PC-9 (cell line): ENCODE results near the gene NTSR2. TPM values are rescaled to one million over a fixed set of nuclear protein-coding genes. Genes with fewer than 3 reads are reported as not detected.

Experiments used
- BruUV-seq: library from RNA; stranded (reverse); fragments of 400-500 nt; replicated peaks from 2 replicates; lab custom pipeline; 2021; lab: Mats Ljungman, UMichigan
- CTCF ChIA-PET: fragments of 300-600 bp; sonication (Branson Sonifier 250); formaldehyde crosslinking; loops from one replicate; lab custom pipeline; 2022; ENCODE audit warnings: antibody characterized with exemption; lab: Charles Lee
- POLR2A ChIA-PET: fragments of 300-600 bp; sonication (Branson Sonifier 250); formaldehyde crosslinking; loops from one replicate; lab custom pipeline; 2022; ENCODE audit warnings: antibody characterized with exemption; ENCODE audit not compliant: unreplicated experiment; lab: Charles Lee
- DNase-seq, 2 experiments: peaks; one replicate each; pipeline versions ENCODE4 v3.0.0 to v3.0.0-alpha.2; 2015 to 2022; ENCODE audit warnings: mixed read lengths in 1 of 2
- H2AFZ ChIP-seq: fragments of 200-600 bp; sonication (generic); 2 replicates; pipeline ENCODE4 v1.8.1; 2017; ENCODE audit warnings: antibody characterized with exemption
- H3F3A ChIP-seq: fragments of 200-600 bp; sonication (generic); 2 replicates; pipeline ENCODE4 v1.8.1; 2017; ENCODE audit warnings: antibody characterized with exemption, mild to moderate bottlenecking, low read depth; ENCODE audit not compliant: insufficient read depth
- H3K27ac ChIP-seq: fragments of 200-600 bp; sonication (generic); 2 replicates; pipeline ENCODE4 v1.6.1; 2016; ENCODE audit warnings: mixed run types
- H3K27me3 ChIP-seq: fragments of 200-600 bp; sonication (generic); 2 replicates; pipeline ENCODE4 v1.6.1; 2016; ENCODE audit warnings: low read depth, mixed run types; ENCODE audit not compliant: insufficient read depth
- H3K36me3 ChIP-seq: fragments of 200-600 bp; sonication (generic); 2 replicates; pipeline ENCODE4 v1.6.1; 2016; ENCODE audit warnings: low read depth, mixed run types
- H3K4me1 ChIP-seq: fragments of 200-600 bp; sonication (generic); replicated peaks from 2 replicates; pipeline ENCODE4 v1.6.1; 2016; ENCODE audit warnings: mixed run types; ENCODE audit not compliant: insufficient read depth
- H3K4me2 ChIP-seq: fragments of 200-600 bp; sonication (generic); 2 replicates; pipeline ENCODE4 v1.6.1; 2017; ENCODE audit warnings: mixed run types
- H3K4me3 ChIP-seq: fragments of 200-600 bp; sonication (generic); 2 replicates; pipeline ENCODE4 v1.6.1; 2016; ENCODE audit warnings: mixed run types
- H3K79me2 ChIP-seq: fragments of 200-600 bp; sonication (generic); 2 replicates; pipeline ENCODE4 v1.6.1; 2017; ENCODE audit warnings: low read depth, mixed run types
- H3K9me2 ChIP-seq: fragments of 200-600 bp; sonication (generic); 2 replicates; pipeline ENCODE4 v1.8.1; 2017; ENCODE audit warnings: mild to moderate bottlenecking; ENCODE audit not compliant: insufficient read depth
- H3K9me3 ChIP-seq: fragments of 200-600 bp; sonication (generic); 2 replicates; pipeline ENCODE4 v1.8.1; 2016; ENCODE audit warnings: low read depth; ENCODE audit not compliant: insufficient read depth
- H4K20me1 ChIP-seq: fragments of 200-600 bp; sonication (generic); 2 replicates; pipeline ENCODE4 v1.8.1; 2017; ENCODE audit not compliant: insufficient read depth
- EZH2 ChIP-seq: fragments of 200-600 bp; sonication (generic); IDR thresholded peaks from 2 replicates; pipeline ENCODE4 v1.8.0; 2017; ENCODE audit warnings: antibody characterized with exemption, low read depth
- intact Hi-C: fragments of 100-400 bp; cut with micrococcal nuclease; formaldehyde crosslinking; loops from one replicate; pipeline ENCODE4 v1.10.0; 2022; ENCODE audit not compliant: unreplicated experiment
- total RNA-seq: library from RNA; stranded (reverse); gene quantifications from 2 replicates; pipeline ENCODE4 v1.2.3, GENCODE V29; 2021
- TF ChIP-seq, protein P1 (sequence below): fragments of 200-600 bp; sonication (generic); conservative IDR thresholded peaks from 2 replicates; pipeline ENCODE4 v1.6.1; 2017; ENCODE audit warnings: mixed run types, antibody characterized with exemption, mild to moderate bottlenecking, moderate library complexity

Gene NTSR2
- total RNA-seq, 1 experiment from 2014 or later, result not detected

- Histone ChIP-seq H3K27ac (no peak overlapping the region), H3K9me2 (no peaks in the 10 kb centered on the region), H3K4me2 (peak overlapping the region; percentile 50), H4K20me1 (no peaks in the 10 kb centered on the region), H3F3A (peaks cover 12% of the 10 kb centered on the region), H3K9me3 (no peaks in the 10 kb centered on the region; the same call in 1 of the 2 replicates), H2AFZ (no peak overlapping the region), H3K4me3 (no peak overlapping the region), H3K4me1 (peaks cover 47% of the 10 kb centered on the region), H3K27me3 (peaks cover 18% of the 10 kb centered on the region), H3K79me2 (no peaks in the 10 kb centered on the region), H3K36me3 (no peaks in the 10 kb centered on the region)
- POLR2A ChIA-PET, result no interaction called here
- intact Hi-C loops, result no loop called here
- DNase-seq, result no peak
- TF ChIP-seq, protein P1, sequence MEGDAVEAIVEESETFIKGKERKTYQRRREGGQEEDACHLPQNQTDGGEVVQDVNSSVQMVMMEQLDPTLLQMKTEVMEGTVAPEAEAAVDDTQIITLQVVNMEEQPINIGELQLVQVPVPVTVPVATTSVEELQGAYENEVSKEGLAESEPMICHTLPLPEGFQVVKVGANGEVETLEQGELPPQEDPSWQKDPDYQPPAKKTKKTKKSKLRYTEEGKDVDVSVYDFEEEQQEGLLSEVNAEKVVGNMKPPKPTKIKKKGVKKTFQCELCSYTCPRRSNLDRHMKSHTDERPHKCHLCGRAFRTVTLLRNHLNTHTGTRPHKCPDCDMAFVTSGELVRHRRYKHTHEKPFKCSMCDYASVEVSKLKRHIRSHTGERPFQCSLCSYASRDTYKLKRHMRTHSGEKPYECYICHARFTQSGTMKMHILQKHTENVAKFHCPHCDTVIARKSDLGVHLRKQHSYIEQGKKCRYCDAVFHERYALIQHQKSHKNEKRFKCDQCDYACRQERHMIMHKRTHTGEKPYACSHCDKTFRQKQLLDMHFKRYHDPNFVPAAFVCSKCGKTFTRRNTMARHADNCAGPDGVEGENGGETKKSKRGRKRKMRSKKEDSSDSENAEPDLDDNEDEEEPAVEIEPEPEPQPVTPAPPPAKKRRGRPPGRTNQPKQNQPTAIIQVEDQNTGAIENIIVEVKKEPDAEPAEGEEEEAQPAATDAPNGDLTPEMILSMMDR, result no peak
- no peak for TF ChIP-seq EZH2
- no TSS peak for BruUV-seq
- CTCF ChIA-PET, result interaction anchor here (0.6 kb wide), 2 partner anchors 117 to 184 kb away, joined by 4 to 5 read pairs; no protein-coding TSS in a partner anchor
Observed at GRCh38 chr2:11665028-11665427, 5.0 kb downstream of the NTSR2 start.

DNA sequence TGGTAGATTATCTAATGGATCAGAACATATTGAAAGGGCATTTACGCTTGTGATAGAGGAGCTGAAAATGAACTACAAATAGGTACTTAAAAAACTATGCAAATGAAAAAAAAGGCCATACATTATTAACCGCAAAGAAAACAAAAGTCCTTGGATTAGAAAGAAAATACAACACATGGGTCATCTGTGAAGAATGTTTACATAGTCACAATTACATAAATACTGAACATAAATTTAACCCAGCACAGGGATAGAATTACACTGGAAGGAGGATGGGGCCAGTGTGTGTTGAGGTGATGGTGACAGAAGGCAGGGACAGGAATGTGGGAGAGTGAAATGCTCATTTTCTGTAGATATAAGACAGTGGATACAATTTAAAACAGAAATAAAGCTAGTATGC is 6.6 kb downstream of the NTSR2 start:
- Histone ChIP-seq H3F3A (peaks cover 13% of the 10 kb centered on the region), H3K36me3 (no peaks in the 10 kb centered on the region), H2AFZ (no peak overlapping the region), H3K4me2 (peak overlapping the region; percentile 63), H3K4me3 (no peak overlapping the region), H3K9me3 (no peaks in the 10 kb centered on the region; the same call in 1 of the 2 replicates), H3K79me2 (no peaks in the 10 kb centered on the region), H4K20me1 (no peaks in the 10 kb centered on the region), H3K4me1 (peaks cover 55% of the 10 kb centered on the region), H3K27ac (no peak overlapping the region), H3K27me3 (peaks cover 29% of the 10 kb centered on the region), H3K9me2 (no peaks in the 10 kb centered on the region)
- DNase-seq, result peak in 1 of 2 experiments; percentile 95
- intact Hi-C loops, result no loop called here
- ChIA-PET POLR2A (no interaction called here), CTCF (no interaction called here)
- TF ChIP-seq EZH2, result no peak
- TF ChIP-seq, protein P1, result no peak
- BruUV-seq, result no TSS peak

DNA sequence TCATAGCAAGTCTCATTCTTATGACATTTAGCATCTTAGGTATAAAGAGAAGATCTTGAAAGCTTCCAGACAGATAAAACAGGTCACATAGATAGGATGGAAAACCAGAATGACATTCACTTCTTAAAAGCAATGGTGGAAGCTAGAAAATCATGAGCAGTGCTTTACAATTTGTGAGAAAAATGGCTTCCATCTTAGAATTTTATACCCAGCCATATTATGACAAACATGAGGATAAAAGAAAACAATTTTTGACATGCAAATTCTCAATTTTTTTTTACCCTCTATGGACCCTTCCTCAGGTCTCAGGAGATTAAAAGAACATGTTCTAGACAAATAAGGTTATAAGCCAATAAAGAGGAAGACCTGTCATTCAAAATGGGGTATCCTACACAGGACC is 7.1 kb downstream of the NTSR2 start:
- H3K4me2 ChIP-seq, result peak overlapping the region; percentile 63
- H3K4me3 ChIP-seq, result no peak overlapping the region
- CTCF ChIA-PET, result no interaction called here

More for the DNA sequence above, 7.1 kb downstream of the NTSR2 start:
- no peaks in the 10 kb centered on the region for H4K20me1 ChIP-seq
- POLR2A ChIA-PET, result no interaction called here
- no peak for DNase-seq
- peaks cover 29% of the 10 kb centered on the region for H3K27me3 ChIP-seq
- H3K27ac ChIP-seq, result no peak overlapping the region
- peaks cover 19% of the 10 kb centered on the region for H3F3A ChIP-seq
- no peaks in the 10 kb centered on the region for H3K79me2 ChIP-seq
- no peaks in the 10 kb centered on the region for H3K36me3 ChIP-seq
- H3K4me1 ChIP-seq, result peaks cover 60% of the 10 kb centered on the region
- intact Hi-C loops, result no loop called here
- no peak overlapping the region for H2AFZ ChIP-seq
- H3K9me3 ChIP-seq, result no peaks in the 10 kb centered on the region; the same call in 1 of the 2 replicates
- no peaks in the 10 kb centered on the region for H3K9me2 ChIP-seq
- no TSS peak for BruUV-seq
- TF ChIP-seq, protein P1, result no peak
- no peak for TF ChIP-seq EZH2
